Activated CD4-positive, alpha-beta T cell treated with anti-CD3 and anti-CD28 coated beads, Interleukin-2, amount 50 U/mL, for 16 hours (primary cell): Measurements from ENCODE around the gene MAN2C1.
A peak's percentile ranks its signal among the peaks of the same experiment; 100 is the strongest.
"Not testable (repeated sequence)": the region's sequence is repeated elsewhere in the genome, so short reads cannot be mapped to it uniquely, and the experiment has no call there.

ENCODE experiments used
- DNase-seq: peaks from one replicate; pipeline ENCODE4 v3.0.0-alpha.2; 2020

Gene MAN2C1

GRCh38 chr15:75342221-75342620 is 26.2 kb downstream of the MAN2C1 start:
- no peak for DNase-seq

DNA sequence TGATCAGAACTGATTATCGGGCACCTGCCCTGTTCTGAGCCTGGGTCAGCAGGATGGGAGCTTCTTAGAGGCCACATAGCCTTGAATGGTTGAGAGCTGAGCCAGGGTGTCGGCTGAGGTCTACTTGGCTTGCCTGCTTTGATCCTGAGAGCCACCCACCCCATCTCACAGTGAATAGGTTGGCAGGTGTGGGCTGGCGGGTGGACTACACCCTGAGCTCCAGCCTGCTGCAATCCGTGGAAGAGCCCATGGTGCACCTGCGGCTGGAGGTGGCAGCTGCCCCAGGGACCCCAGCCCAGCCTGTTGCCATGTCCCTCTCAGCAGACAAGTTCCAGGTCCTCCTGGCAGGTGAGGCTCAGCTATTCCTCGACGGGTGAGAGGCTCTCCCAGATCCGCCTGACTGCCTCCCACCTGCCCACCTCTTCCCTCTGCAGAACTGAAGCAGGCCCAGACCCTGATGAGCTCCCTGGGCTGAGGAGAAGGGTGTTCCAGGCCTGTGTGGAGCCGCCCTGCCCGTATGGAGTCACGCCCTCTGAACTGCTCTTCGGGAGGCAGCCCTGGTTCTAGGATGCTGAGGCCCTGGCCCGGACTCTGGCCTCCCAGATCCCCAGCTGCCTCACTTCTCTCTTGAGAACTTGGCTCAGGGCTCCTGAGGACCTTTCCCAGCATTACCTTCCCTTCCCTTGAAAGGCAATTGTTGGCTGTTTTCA is 28.7 kb downstream of the MAN2C1 start:
- DNase-seq: no peak

GRCh38 chr15:75338661-75339240 is 29.7 kb downstream of the MAN2C1 start:
- DNase-seq: no peak

GRCh38 chr15:75335705-75336355 is 32.6 kb downstream of the MAN2C1 start, which contains the start of gene COMMD4:
COMMD4 (plus strand) TSS chr15:75336063; CDS start chr15:75336090, 27 bp downstream.
- DNase-seq: peak; percentile 91

DNA sequence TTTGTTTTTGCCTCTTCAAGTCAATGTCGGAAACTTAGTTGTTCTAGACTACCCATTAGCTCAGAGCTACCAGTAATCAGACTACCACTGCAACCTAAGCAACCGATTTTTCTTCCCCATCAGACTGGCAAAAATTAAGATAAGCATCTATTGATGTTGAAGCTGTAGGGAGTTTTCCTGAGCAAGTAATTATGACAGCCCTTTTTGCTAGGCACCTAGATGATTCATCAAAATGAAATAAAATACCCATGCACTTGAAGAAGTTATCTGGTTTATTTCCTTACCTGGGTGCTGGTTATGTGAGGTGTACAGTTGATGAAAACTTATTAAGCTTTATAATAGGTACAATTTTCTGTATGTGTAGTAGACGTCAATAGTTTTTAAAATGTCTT is 33.1 kb downstream of the MAN2C1 start:
- no peak for DNase-seq

- DNase-seq: not testable (repeated sequence)
Observed at GRCh38 chr15:75333654-75334419, 34.6 kb downstream of the MAN2C1 start.

DNA sequence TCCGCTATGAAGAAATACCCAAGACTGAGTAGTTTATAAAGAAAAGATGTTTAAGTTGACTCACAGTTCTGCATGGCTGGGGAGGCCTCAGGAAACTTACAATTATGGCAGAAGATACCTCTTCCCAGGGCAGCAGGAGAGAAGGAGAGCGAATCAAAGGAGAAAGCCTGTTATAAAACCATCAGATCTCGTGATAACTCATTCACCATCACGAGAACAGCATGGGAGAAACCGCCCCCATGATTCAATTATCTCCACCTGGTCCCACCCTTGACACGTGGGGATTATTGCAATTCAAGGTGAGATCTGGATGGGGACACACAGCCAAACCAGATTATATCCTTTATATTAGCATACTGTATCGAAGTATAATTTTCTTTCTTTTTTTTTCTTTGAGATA is 36.3 kb downstream of the MAN2C1 start:
- not testable (repeated sequence) for DNase-seq

DNA sequence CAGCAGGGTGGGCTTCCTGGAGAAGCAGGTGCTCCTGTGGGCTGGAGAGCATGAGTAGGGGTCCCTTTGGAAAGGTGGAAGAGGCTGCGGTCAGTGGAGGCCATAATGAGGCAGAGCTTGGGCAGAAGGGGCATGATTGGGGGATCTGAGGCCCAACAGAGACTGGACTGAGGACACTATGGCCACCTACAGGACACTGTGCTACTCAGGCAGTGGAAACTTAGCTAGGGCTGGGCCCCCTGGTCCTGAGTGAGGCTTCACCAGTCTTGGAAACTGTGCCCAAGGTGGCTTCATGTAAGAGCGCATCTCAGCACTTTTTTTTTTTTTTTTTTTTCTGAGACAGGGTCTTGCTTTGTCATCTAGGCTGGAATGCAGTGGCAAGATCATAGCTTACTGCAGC is 38.8 kb downstream of the MAN2C1 start:
- no peak for DNase-seq

DNA sequence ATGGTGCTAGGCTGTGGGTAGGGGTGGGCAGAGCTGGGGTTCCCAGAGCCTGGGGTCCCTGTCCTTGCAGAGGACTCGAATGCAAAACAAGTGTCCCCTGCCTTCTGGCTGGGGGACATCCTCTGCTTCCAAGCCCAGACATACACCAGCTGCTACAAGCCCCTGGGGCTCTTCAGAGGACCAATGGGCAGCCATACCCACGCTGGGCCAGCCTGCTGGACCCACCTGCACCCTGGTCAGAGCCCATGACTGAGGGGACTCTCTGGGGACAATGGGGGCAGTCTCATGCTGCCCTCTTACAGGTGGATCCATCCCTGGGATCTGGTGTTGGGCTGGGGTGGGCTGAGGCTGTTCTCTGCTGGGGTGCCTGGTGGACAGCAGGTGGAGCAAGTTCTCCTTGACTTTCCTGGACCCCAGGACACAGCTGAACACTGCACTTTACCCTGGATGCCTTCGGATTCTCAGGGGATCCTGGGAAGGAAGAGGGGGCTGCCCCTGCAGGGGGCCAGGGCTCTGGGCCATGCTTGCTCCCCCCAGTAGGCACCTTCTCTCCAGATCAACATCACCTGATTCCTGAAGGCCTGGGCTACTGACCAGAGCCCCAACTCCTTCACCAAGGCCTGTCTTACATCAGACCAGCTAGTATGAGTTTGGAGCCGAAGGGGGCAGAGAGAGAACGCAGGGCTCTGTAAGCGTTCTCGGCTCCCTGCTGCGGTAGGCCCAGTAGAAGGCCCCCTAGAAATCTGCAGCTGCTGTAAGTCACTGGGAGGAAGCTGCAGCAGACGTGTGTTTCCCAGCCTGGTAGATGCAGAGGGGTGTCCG is 39.7 kb downstream of the MAN2C1 start:
- no peak for DNase-seq

GRCh38 chr15:75327491-75327890 is 40.9 kb downstream of the MAN2C1 start:
- DNase-seq: no peak

DNA sequence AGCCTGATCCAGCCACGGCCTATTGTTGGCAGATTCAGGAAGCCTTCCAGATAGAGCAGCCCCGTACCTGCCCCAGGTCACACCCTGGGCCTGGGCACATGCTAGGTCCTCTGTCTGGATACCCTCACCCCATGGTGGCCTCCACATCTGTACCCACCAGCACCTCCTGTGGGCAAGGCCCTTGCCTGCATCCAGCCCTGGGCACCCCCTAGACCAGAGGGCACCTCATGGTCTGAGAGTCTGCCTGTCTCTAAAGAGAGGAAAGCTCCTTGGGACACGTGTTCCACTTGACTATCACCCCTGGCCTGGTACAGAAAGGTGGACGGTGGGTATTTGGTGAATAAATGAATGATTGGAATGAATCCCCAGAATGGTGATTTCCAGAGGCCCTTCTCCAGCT is 41.4 kb downstream of the MAN2C1 start:
- no peak for DNase-seq

GRCh38 chr15:75325922-75326321 is 42.5 kb downstream of the MAN2C1 start:
- DNase-seq: no peak

GRCh38 chr15:75321711-75322110 is 46.7 kb downstream of the MAN2C1 start:
- no peak for DNase-seq

- not testable (repeated sequence) for DNase-seq
Observed at GRCh38 chr15:75319231-75319897, 49.0 kb downstream of the MAN2C1 start.

DNA sequence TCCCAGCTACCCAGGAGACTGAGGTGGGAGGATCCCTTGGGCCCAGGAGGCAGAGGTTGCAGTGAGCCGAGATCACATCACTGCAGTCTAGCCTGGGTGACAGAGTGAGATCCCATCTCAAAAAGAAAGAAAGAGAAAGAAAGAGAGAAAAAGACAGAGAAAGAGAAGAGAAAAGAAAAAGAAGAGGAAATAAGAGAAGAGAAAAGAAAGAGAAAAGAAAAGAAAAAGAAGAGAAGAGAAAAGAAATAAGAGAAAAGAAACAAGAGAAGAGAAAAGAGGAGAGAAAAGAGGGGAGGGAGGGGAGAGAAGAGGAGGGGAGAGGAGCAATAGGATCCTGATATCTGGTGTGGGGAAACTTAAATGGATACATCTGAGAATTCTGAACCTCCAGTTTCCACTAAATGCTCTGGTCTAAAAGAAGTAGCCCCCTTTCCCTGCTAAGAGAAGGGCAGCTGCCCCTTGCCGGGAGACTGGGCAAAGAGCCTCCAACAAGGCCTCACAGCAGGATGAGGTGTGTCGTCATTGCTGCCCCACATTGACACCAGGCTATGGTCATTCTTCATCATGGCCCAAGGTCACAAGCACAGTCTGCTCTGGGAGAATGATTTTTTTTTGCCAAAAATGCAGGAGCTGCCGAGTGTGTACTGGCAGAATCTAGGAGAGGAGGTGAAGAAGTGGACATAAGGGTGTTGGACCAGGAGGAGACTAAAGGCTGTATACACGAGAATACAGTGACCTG is 53.7 kb downstream of the MAN2C1 start:
- no peak for DNase-seq

GRCh38 chr15:75313116-75313845 is 55.1 kb downstream of the MAN2C1 start:
- DNase-seq: no peak

DNA sequence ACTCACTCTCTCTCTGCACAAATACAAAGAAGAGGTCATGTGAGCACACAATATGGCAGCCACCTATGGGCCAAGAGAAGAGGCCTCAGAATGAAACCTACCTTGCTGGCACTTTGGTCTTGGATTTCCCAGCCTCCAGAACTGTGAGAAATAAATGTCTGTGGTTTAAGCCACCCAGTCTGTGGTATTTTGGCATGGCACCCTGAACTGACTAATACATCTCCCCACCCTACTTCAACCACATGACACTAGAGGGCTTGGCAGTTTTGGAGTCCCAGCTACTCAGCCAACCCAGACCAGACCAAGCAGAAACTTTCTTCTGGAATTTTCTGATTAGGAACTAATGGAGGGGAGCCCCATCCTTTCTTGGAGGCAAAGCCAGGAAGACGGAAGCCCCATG is 55.9 kb downstream of the MAN2C1 start:
- DNase-seq: peak; percentile 50

DNA sequence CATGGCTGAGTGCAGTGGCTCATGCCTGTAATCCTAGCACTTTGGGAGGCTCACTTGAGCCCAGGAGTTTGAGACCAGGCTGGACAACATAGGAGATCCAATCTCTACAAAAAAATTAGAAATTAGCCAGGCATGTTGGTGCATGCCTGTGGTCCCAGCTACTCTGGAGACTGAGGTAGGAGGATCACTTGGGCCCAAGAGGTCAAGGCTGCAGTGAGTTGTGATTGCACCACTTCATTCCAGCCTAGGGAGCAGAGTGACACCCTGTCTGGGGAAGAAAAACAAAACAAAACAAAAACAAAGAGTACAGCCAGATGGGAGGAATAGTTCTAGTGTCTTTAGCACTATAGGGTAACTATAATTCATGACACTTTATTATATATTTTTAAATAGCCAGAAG is 58.7 kb downstream of the MAN2C1 start:
- DNase-seq: no peak

DNA sequence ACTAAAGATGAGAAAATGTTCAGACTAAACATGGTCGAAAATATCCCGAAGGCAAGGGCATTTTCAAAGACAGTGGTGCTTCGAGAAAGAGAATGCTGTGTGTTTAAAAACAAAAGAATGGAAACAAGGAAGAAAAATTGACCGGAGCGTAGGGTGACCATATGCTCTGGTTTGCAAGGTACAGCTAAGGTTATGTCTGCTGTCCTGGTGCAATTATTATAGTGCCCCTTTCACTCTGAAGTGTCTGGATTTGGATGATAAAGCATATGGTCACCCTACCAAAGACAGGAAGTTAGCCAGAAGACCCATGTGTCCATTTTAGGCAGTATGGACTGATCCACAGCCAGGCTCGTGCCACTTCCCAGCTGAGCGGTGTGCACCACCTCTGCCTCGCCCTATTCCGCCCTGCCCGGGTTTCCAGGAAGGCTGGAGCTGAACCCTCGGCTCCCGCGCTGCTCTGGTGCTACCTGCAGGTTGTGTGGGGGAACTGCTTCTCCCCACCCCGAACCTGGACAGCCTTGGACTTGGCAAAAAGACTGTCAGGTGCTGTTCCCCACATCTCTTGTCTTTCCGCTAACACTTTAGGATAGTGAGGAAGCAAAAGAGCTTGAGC is 60.5 kb downstream of the MAN2C1 start:
- peak; percentile 18 for DNase-seq

DNA sequence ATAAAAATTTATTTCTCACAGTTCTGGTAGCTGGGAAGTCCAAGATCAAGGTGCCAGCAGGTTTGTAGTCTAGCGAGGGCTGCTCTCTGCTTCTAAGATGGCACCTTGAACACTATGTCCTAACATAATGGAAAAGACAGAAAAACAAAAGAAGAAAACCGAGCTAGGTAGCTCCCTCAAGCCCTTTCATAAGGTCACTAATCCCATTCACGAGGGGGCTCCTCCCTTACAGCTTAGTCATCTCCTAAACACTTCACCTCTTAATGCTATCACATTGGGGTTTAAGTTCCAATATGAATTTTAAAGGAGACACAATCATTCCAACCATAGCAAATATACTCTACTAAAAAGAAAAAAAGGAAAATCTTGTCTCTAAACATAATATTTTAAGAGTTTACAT is 62.2 kb downstream of the MAN2C1 start:
- DNase-seq: no peak
